Smooth muscle cell (in vitro differentiated cells): ENCODE results near the gene MSRB3. TPM values are rescaled to one million over a fixed set of nuclear protein-coding genes. Genes with fewer than 3 reads are reported as not detected.
A peak's percentile ranks its signal among the peaks of the same experiment; 100 is the strongest.

ENCODE experiments used
- DNase-seq: peaks from one replicate; lab custom pipeline; 2025; ENCODE audit not compliant: unreplicated experiment; lab: John Stamatoyannopoulos, UW
- H2AFZ ChIP-seq: fragments of 200-600 bp; sonication (generic); 2 replicates; pipeline ENCODE4 v1.6.0; 2016; ENCODE audit warnings: antibody characterized with exemption, low read depth, mild to moderate bottlenecking
- H3F3A ChIP-seq: fragments of 200-600 bp; sonication (generic); 2 replicates; pipeline ENCODE4 v1.6.0; 2017; ENCODE audit warnings: antibody characterized with exemption, low read depth
- H3K27ac ChIP-seq: fragments of 200-600 bp; sonication (generic); 2 replicates; pipeline ENCODE4 v1.5.1; 2016; ENCODE audit warnings: low read depth, mild to moderate bottlenecking
- H3K27me3 ChIP-seq: fragments of 200-600 bp; sonication (generic); 2 replicates; pipeline ENCODE4 v1.6.1; 2016; ENCODE audit warnings: low read depth, mild to moderate bottlenecking
- H3K36me3 ChIP-seq: fragments of 200-600 bp; sonication (generic); 2 replicates; pipeline ENCODE4 v1.5.1; 2016; ENCODE audit warnings: low read depth
- H3K4me1 ChIP-seq: fragments of 200-600 bp; sonication (generic); 2 replicates; pipeline ENCODE4 v1.5.1; 2016; ENCODE audit warnings: low read depth
- H3K4me2 ChIP-seq: fragments of 200-600 bp; sonication (generic); 2 replicates; pipeline ENCODE4 v1.6.0; 2016; ENCODE audit warnings: mild to moderate bottlenecking
- H3K4me3 ChIP-seq: fragments of 200-600 bp; sonication (generic); 2 replicates; pipeline ENCODE4 v1.5.1; 2016; ENCODE audit warnings: mild to moderate bottlenecking
- H3K79me2 ChIP-seq: fragments of 200-600 bp; sonication (generic); 2 replicates; pipeline ENCODE4 v1.6.0; 2016; ENCODE audit warnings: low read depth, mild to moderate bottlenecking
- H3K9ac ChIP-seq: fragments of 200-600 bp; sonication (generic); 2 replicates; pipeline ENCODE4 v1.6.0; 2016; ENCODE audit warnings: low read depth
- H3K9me3 ChIP-seq: fragments of 200-600 bp; sonication (generic); replicated peaks from 2 replicates; pipeline ENCODE4 v1.5.1; 2016; ENCODE audit warnings: low read depth
- H4K20me1 ChIP-seq: fragments of 200-600 bp; sonication (generic); 2 replicates; pipeline ENCODE4 v1.6.0; 2016; ENCODE audit warnings: low read depth
- CTCF ChIP-seq: fragments of 200-600 bp; sonication (generic); IDR thresholded peaks from 2 replicates; pipeline ENCODE4 v1.5.1; 2017; ENCODE audit warnings: borderline replicate concordance, mild to moderate bottlenecking, antibody characterized with exemption; ENCODE audit not compliant: insufficient read depth, poor library complexity, severe bottlenecking
- WGBS: methylation state at CpG from one replicate; pipeline ENCODE4 v1.1.7; 2016; ENCODE audit warnings: low lambda C conversion rate; 5-methylcytosine and 5-hydroxymethylcytosine counted together
- polyA plus RNA-seq: library from polyadenylated mRNA; unstranded; fragments of >200 nt; fragmentation: Nextera tagmentation; extraction: Ambion mirVana; gene quantifications from 2 replicates; pipeline ENCODE4 v1.2.1, GENCODE V29; 2016
- total RNA-seq: library from RNA; depleted of rRNA; stranded (reverse); fragments of >200 nt; gene quantifications from 2 replicates; pipeline ENCODE4 v1.2.3, GENCODE V29; 2014

Gene MSRB3
- total and polyA plus RNA-seq, 2 experiments from 2014 or later: 63.1 to 107 TPM

DNA sequence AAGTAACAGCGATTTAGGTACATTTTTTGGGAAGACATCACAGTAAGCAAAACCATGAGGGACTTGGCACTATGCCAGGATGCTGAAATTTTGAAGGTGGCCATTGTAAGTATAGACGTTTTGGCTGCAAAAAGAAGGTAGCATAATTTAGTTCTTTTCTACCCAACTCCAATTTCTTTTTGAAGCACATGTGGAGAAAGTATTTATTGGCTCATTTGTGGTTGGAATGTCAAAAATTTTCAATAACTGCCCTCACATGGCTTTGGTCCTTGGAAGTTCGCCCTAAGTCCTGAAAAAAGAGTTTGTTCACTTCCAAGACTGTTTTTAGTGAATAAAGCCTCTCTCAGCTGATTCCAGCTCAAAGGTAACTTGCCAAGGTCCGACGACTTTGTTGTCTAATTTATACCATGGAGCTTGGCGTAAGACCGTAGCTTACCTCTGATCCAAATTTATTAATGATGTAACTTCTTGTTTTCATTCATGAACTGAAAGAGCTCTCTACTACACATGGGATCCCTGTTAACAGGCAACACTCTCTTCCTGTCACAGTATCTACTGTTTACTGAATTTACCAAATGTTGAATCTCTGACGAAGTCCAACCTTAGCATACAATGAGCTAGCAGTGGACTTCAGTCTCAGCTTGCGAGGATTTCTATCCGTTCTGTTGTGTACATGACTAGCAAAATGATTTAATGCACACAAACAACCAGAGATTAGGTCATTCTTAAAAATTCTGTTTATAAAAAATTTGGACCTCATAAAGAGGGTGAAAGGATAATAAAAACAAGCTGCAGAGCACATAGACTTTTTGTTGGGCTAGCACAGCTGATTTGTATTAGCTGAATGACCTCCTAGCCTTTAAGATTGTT lies 49.0 kb downstream of the MSRB3 start:
- Histone ChIP-seq H3K9ac (no peak overlapping the region), H3K4me3 (no peak overlapping the region)
- WGBS: 68% methylated on average over 10 of the region's 10 CpGs

DNA sequence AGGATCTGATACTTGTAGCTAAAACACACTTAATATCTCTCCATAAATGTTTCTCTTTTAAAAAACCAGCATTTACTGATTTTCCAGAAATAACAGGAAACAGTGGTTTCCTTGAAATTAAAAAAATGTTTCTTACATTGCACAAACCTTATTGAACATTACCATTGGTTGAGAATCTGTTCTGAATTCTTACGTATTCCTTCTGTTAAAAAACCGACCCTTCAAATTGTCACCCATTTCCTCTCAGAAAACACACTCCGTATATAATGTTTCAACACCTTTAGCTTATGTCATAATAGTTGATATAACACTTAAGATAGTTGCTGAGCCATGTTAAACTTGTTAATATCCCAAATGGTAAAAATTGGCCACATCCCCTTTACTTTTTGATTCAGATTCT lies 51.2 kb downstream of the MSRB3 start:
- no peaks in the 10 kb centered on the region for H3K9me3 ChIP-seq

More for the DNA sequence above, 49.0 kb downstream of the MSRB3 start:
- no peaks in the 10 kb centered on the region for H4K20me1 ChIP-seq
- no peak for DNase-seq
- no peaks in the 10 kb centered on the region for H3K79me2 ChIP-seq
- H3K4me2 ChIP-seq: peak overlapping the region; percentile 13
- no peak for TF ChIP-seq CTCF
- H3F3A ChIP-seq: peaks cover 6% of the 10 kb centered on the region
- peaks cover 6% of the 10 kb centered on the region for H3K4me1 ChIP-seq
- H3K9me3 ChIP-seq: no peaks in the 10 kb centered on the region
- H3K36me3 ChIP-seq: peaks cover 3% of the 10 kb centered on the region
- H3K27me3 ChIP-seq: no peaks in the 10 kb centered on the region
- peak overlapping the region; percentile 39 for H3K27ac ChIP-seq
- H2AFZ ChIP-seq: no peak overlapping the region

GRCh38 chr12:65330331-65330730 lies 51.8 kb downstream of the MSRB3 start:
- Histone ChIP-seq H3K4me2 (no peak overlapping the region), H4K20me1 (no peaks in the 10 kb centered on the region), H3F3A (peaks cover 32% of the 10 kb centered on the region), H3K27me3 (no peaks in the 10 kb centered on the region), H3K9me3 (no peaks in the 10 kb centered on the region), H3K4me3 (no peak overlapping the region), H3K4me1 (peaks cover 3% of the 10 kb centered on the region), H2AFZ (no peak overlapping the region), H3K36me3 (peaks cover 3% of the 10 kb centered on the region), H3K27ac (no peak overlapping the region), H3K9ac (no peak overlapping the region), H3K79me2 (no peaks in the 10 kb centered on the region)
- no peak for TF ChIP-seq CTCF
- 75% methylated on average over 3 of the region's 3 CpGs for WGBS
- no peak for DNase-seq

More for the DNA sequence above, 51.2 kb downstream of the MSRB3 start:
- WGBS: 86% methylated on average over 3 of the region's 3 CpGs
- no peak overlapping the region for H2AFZ ChIP-seq
- peaks cover 26% of the 10 kb centered on the region for H3F3A ChIP-seq
- no peak overlapping the region for H3K9ac ChIP-seq
- TF ChIP-seq CTCF: no peak
- no peak overlapping the region for H3K27ac ChIP-seq
- DNase-seq: no peak
- H3K4me3 ChIP-seq: no peak overlapping the region
- H3K36me3 ChIP-seq: peaks cover 3% of the 10 kb centered on the region
- no peaks in the 10 kb centered on the region for H3K79me2 ChIP-seq
- peaks cover 3% of the 10 kb centered on the region for H3K4me1 ChIP-seq
- H3K4me2 ChIP-seq: no peak overlapping the region
- no peaks in the 10 kb centered on the region for H4K20me1 ChIP-seq
- H3K27me3 ChIP-seq: no peaks in the 10 kb centered on the region
